NOMO-1 treated with dmso at 0.1 percent for 144 hours (cell line): ENCODE data around the gene CD164L2.

ENCODE experiments used
- DNase-seq: peaks from one replicate; lab custom pipeline; 2025; ENCODE audit not compliant: unreplicated experiment; lab: John Stamatoyannopoulos, UW

Gene CD164L2

DNA sequence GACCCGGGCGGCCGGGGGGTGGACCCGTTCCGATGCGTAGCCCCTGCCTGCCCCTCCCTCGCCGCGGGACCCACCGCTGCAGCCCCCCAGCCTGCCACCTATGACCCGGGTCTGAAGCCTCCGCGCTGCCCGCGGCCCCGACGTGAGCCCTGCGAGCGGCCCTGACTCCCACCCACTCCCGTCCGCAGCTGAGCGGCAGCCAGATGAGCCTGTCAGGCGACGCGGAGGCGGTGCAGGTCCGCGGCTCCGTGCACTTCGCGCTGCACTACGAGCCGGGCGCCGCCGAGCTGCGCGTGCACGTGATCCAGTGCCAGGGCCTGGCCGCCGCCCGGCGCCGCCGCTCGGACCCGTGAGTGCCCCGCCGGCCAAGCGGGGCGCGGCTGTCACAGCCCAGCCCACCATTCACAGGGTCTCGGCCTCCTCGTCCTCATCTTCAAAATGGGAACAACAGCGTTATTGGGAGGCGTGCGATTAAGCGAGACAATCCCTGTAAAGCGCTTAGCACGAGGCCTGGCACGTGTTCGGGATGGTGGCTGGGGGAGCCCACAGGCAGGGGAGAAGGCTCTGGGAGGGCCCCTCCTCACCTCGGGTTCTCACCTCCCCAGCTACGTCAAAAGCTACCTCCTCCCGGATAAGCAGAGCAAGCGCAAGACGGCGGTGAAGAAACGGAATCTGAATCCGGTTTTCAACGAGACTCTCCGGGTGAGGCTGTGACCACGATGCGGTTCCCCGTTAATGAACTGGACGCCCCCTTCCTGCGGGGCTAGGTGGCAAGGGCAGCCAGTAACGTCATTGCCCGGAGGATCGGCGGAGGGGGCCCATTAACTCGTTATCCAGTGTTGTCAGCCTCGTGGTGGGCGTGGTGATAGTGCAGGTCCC lies 33.1 kb downstream of the CD164L2 start:
- no peak for DNase-seq

- DNase-seq: no peak
Observed at GRCh38 chr1:27348861-27349783, 34.0 kb downstream of the CD164L2 start.

DNA sequence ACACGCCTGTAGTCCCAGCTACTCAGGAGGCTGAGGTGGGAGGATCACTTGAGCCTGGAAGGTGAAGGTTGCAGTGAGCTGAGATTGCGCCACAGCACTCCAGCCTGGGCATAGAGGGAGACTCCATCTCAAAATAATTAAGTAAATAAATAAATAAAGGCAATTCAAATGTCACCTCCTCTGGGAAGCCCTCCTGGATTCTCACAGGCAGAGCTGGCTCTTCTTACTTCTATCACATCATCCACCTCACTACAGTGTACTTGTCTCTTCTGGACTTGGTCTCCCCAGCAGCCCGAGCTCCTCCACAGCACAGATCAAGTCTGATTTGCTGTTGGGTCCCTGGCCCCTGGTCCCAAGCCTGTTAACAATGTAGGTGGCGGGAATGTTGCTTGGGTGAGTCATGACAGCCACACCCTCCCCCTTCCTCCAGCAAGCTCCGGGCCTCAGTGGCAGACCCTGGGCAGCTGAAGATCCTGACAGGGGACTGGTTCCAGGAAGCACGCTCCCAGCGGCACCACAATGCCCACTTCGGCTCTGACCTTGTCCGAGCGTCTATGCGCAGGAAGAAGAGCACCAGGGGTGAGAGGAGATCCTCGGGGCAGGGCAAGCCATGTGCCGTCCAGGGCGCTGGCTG lies 36.0 kb downstream of the CD164L2 start:
- no peak for DNase-seq

DNA sequence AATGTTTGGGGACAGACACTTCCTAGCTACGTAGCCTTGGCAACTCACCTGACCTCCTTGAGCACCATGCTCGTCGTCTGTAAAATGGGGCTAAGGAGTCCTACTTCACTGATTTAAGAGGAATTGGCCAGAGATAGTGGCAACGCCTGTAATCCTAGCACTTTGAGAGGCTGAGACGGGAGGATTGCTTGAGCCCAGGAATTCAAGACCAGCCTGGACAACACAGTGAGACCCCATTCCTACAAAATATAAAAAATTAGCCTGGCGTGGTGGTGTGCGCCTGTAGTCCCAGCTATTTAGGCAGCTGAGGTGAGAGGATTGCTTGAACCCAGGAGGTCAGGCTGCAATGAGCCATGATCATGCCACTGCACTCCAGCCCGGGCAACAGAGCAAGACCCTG lies 36.8 kb downstream of the CD164L2 start:
- no peak for DNase-seq

DNA sequence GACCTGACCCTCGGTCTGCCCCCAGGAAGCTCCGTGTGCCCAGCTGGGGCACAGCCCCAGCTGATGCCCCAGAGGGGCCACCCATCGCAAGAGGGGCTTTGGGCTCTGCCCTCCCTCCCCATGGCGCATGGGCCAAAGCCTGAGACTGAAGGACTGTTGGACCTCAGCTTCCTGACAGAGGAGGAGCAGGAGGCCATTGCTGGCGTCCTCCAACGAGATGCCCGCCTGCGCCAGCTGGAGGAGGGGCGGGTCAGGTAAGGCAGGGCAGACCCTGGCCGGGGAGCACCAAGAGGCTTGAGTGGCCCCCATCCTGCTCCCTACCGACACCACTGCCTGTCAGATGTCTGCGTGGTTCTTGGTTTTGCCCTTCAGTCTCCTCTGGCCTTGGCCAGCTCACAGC lies 37.9 kb downstream of the CD164L2 start:
- no peak for DNase-seq

DNA sequence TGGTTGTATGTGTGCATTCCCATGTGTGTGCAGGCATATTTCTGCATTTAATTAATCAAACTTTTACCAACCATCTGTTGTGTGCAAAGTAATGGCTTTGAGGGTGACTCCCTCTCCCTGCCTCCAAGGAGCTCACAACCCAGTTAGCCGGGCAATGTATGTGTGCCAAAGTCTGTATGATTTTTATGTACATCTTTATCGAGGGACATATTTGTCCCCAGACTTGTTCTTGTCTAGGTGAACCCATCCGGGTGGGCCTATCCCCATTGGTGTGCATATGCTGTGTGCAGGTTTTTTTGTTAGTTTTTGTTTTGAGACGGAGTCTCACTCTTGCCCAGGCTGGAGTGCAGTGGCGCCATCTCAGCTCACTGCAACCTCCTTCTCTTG lies 39.5 kb downstream of the CD164L2 start:
- DNase-seq: no peak

DNA sequence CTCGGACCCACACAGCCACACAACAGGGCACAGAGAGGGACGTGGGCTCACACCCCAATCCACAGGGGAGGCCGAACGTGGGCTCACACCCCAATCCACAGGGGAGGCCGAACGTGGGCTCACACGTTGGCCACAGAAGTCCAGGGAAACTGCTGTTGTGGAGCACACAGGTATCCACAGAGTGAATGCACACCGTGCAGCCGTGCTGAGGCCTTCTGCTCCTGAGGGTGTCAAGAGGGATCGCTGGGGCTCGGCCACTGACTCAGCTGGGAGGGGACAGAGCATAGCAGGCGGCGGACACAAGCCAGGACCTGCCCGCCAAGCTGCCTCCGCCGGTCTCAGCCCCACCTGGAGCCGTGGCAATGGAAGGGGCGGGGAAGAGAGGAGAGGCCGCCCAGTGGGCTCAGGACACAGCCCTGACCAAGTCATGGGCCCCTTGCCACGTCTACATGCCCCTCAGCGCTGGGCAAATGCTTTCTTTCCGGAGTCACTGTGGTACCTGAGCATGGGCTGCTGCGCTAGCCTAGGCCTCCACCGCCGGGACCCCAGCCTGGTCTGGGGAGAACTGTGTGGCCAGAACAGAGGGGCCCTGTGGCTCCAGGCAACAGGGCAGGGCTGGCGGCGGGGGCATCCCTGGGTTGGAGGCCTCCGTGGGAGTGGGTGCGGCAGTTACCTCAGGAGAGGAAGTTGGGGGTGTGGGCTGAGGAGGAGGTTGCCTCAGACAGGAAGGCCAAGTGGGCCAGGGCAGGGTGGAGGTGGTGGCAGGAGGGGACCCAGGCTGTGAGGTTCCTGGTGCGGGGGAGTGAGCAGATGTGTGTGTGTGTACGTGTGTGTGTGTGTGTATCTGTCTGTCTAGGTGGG lies 40.1 kb downstream of the CD164L2 start:
- DNase-seq: peak; percentile 89

DNA sequence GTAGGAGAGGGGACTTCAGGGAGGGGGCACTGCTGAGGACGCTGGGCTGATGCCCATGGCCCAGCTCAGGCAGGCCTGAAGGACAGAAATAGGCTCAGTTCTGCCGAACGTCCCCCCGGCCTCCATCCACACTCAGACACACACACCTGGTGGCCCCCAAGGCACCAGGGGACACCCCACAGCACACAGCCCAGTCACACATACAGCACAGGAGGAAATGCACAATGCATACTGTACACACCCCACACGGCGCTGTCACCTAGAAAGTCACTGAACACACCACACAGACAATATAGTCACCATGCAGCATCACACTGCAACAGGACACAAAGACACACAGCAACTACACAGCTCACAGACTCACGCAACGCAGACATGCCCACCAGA lies 40.7 kb downstream of the CD164L2 start:
- peak; percentile 7 for DNase-seq

- DNase-seq: peak; percentile 82
Observed at GRCh38 chr1:27341525-27342252, 41.4 kb downstream of the CD164L2 start, which contains the start of gene SYTL1. TSS of gene SYTL1 (plus strand) at chr1:27342022. CDS start at chr1:27345335, 3,313 bp downstream.

DNA sequence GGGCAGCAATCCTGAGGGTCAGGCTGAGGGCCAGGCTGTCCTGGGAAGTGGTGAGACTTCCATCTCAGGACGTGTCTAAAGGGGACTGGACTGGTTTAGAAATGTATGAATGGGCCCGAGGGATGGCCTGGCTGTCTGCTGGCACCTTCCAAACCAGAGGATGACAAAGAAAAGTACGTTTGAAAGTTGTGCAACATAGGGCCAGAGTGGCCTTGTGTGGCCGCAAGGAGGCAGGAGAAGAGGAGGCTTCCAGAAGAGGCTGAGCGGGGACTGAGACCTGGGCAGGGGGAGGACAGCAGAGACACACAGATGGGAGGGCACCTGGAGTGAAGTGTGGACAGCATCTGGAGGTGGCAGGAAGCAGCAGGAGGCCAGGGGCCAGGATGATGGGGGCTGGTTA lies 43.9 kb downstream of the CD164L2 start:
- peak; percentile 38 for DNase-seq

DNA sequence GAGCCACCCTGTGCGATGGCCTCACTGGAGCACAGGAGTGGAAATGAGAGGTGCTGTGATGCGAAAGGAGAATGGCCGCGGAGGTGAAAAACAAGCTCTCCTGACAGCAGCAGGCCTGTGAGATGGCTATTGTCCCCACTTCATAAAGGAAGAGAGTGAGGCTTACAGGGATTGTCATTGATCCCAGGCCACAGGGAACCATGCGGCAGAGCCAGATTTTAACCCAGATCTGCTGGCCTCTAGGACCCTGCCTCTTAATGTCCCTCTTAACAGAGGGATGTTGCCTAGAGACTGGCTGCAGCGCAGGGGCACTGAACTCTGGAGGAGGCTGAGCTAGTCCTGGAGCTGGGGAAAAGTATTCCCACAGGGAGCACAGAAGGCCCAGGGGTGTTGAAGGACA lies 44.4 kb downstream of the CD164L2 start:
- no peak for DNase-seq

- no peak for DNase-seq
Observed at GRCh38 chr1:27336756-27337155, 46.4 kb downstream of the CD164L2 start.

GRCh38 chr1:27335506-27336422 lies 47.4 kb downstream of the CD164L2 start:
- no peak for DNase-seq

DNA sequence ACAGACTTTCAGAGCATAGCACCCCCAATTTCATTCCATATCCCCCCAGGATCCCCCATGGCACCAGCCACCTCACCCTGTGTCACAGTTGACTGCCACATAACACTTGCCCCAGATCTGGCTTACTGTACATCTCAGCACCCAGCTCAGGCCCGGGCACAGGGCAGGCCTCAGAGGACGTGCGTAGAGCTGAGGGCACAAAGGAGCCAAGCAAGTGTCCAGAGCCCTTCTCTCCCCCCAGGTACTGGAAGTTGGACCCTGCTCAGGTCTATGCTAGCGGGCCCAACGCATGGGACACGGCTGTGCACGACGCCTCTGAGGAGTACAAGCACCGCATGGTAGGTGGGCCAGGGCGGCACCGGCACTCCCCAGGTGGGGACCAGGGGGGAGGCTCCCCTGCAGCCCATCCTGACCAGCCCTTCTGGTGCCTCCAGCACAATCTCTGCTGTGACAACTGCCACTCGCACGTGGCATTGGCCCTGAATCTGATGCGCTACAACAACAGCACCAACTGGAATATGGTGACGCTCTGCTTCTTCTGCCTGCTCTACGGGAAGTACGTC lies 49.3 kb downstream of the CD164L2 start:
- no peak for DNase-seq

GRCh38 chr1:27332536-27333281 lies 50.4 kb downstream of the CD164L2 start:
- DNase-seq: no peak

DNA sequence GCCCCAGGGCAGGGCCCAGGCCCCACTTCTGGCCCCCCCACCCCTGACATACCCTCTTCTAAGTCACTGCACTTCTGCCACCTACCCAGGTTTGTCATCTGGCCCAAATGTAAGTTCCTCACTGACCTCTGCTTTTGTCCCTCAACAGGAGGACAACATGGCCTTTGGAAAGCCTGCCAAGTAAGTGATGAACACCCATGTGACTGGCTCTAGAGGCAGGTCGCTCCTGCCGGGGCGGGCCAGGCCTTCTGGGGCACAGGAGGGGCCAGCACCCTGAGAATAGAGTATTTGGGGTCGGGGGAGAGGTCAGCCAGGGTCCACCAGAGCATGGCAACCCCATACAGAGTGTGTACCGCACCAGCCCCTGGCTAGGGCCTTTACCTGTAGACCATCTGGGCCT lies 51.2 kb downstream of the CD164L2 start:
- DNase-seq: no peak

GRCh38 chr1:27331426-27331825 lies 51.7 kb downstream of the CD164L2 start:
- no peak for DNase-seq

- DNase-seq: no peak
Observed at GRCh38 chr1:27330786-27331185, 52.3 kb downstream of the CD164L2 start.
